ENCODE results near the gene CNN3.
"Not testable (repeated sequence)": the region's sequence is repeated elsewhere in the genome, so short reads cannot be mapped to it uniquely, and the experiment has no call there.

The CNN3 gene

DNA sequence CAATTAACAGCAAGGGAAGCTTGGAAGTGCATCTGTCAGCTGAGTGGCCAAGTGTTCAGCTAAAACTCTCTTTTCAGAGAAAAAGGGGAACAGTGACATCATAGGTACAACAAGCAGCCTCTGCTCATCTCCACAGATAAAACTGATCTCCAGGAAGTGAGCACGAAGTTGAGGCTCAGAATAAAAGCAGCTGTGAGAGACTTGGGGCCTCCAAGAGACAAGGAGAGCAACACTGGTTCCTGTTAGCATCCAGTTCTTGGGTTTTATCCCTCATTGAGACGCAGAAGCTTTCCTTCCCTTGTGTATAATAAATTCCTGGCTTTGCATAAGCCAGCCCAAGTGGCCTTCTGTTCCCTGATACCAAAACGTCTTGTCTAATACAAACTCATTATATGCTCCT, 20.0 kb upstream of the CNN3 start:
- H3K79me2 ChIP-seq (ENCODE audit: control insufficient read depth, insufficient read depth, low read length): no peaks in the 10 kb centered on the region
- no peak overlapping the region for H3K56ac ChIP-seq (ENCODE audit: low read length)
- no peak overlapping the region for H3K4me3 ChIP-seq (ENCODE audit: low read length)
- H4K5ac ChIP-seq (ENCODE audit: low read length): no peak overlapping the region
- H3K9ac ChIP-seq (ENCODE audit: low read length): no peak overlapping the region
- H3K4me1 ChIP-seq (ENCODE audit: control insufficient read depth, low read depth, low read length): no peaks in the 10 kb centered on the region
- H3K23ac ChIP-seq (ENCODE audit: low read length): no peak overlapping the region
- H2BK5ac ChIP-seq (ENCODE audit: low read length): no peak overlapping the region
- H2BK15ac ChIP-seq (replicated peaks; ENCODE audit: low read depth): no peak overlapping the region
- H3K36me3 ChIP-seq (ENCODE audit: control insufficient read depth, insufficient read depth, low read length): no peaks in the 10 kb centered on the region
- H2AK5ac ChIP-seq (ENCODE audit: low read length): no peak overlapping the region
- H3K4ac ChIP-seq (ENCODE audit: low read depth, low read length): no peak overlapping the region
- no peak overlapping the region for H3K27ac ChIP-seq (ENCODE audit: low read depth, low read length)
- DNase-seq: no peak
- no peak overlapping the region for H3K18ac ChIP-seq (ENCODE audit: low read length)
- H4K8ac ChIP-seq (ENCODE audit: low read depth, low read length): no peak overlapping the region
- H3K4me2 ChIP-seq (ENCODE audit: low read length): no peak overlapping the region
- WGBS (ENCODE audit: extremely low coverage, insufficient coverage, low lambda C conversion rate): no CpG with 5 or more reads among the region's 3 CpGs
- no peaks in the 10 kb centered on the region for H3K79me1 ChIP-seq (ENCODE audit: low read length)
- H3K27me3 ChIP-seq (ENCODE audit: insufficient read depth, low read length, poor library complexity): no peaks in the 10 kb centered on the region
- no peak overlapping the region for H2BK120ac ChIP-seq (ENCODE audit: low read depth, low read length)

DNA sequence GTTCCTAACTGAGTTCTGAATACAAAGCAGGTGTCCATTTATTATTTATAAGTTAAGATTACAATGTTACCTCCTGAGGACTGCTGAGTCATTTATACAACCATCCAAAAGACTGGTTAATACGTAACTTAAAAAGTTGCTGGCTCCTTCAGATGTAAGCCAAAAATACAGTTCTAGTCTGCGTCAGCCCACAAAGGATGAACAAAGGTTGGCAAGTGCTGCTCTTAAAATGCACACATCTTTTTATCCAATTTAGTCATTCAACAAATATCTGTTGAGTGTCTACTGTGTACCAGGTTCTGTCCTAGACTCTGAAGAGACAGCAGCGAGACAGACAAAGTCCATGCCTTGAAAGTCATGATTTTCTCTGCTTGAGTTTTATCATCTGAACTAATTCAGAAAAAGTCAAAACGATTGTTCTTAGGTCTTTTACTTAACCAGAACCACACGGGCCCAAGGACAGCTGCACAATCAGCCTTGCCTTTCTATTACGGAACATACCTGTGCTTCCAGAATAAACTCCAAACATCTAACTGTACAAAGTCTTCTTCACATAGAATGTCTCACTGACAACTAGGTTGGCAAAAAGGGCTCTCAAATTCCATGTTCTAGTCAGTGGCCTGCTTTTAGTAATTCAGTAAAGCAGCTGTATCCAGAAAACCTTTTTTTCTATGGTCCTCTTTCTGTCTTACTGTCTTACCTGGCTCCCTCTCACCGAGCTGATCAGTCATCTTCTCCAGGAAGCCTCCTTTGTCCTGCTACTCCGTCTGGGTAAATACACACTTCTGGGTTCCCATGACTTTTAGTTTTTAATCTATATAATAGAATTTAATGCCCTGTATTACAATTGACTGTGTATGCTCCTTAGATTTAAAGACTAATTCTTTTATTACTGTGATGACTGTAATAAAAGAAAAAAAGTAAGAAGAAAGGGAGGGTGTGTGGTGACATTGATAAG, 15.5 kb upstream of the CNN3 start:
- Histone ChIP-seq H3K4me2 (ENCODE audit: low read length) (no peak overlapping the region), H3K36me3 (ENCODE audit: control insufficient read depth, insufficient read depth, low read length) (no peaks in the 10 kb centered on the region), H3K4me3 (ENCODE audit: low read length) (no peak overlapping the region), H2BK120ac (ENCODE audit: low read depth, low read length) (no peak overlapping the region), H3K79me2 (ENCODE audit: control insufficient read depth, insufficient read depth, low read length) (no peaks in the 10 kb centered on the region), H3K9ac (ENCODE audit: low read length) (no peak overlapping the region), H2BK15ac (replicated peaks; ENCODE audit: low read depth) (no peak overlapping the region), H3K18ac (ENCODE audit: low read length) (no peak overlapping the region), H3K23ac (ENCODE audit: low read length) (no peak overlapping the region), H4K8ac (ENCODE audit: low read depth, low read length) (no peak overlapping the region), H3K79me1 (ENCODE audit: low read length) (no peaks in the 10 kb centered on the region), H3K56ac (ENCODE audit: low read length) (no peak overlapping the region), H2BK5ac (ENCODE audit: low read length) (no peak overlapping the region), H2AK5ac (ENCODE audit: low read length) (no peak overlapping the region), H3K27me3 (ENCODE audit: insufficient read depth, low read length, poor library complexity) (no peaks in the 10 kb centered on the region), H3K4ac (ENCODE audit: low read depth, low read length) (no peak overlapping the region), H4K5ac (ENCODE audit: low read length) (no peak overlapping the region), H3K27ac (ENCODE audit: low read depth, low read length) (no peak overlapping the region), H3K4me1 (ENCODE audit: control insufficient read depth, low read depth, low read length) (no peaks in the 10 kb centered on the region)
- WGBS (ENCODE audit: extremely low coverage, insufficient coverage, low lambda C conversion rate): no CpG with 5 or more reads among the region's 8 CpGs
- DNase-seq: no peak

DNA sequence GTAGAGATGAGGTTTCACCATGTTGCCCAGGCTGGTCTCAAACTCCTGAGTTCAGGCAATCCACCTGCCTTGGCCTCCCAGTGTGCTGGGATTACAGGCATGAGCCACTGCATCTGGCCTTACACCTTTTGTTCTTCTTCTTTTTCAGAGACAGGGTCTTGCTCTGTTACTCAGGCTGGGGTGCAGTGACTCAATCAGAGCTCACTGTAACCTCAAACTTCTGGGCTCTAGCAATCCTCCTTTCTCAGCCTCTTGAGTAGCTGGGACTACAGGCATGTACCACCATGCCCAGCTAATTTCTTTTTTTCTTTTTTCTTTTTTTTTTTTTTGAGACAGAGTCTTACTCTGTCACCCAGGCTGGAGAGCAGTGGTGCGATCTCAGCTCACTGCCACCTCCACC, 14.6 kb upstream of the CNN3 start:
- not testable (repeated sequence) for H3K4me2 ChIP-seq (ENCODE audit: low read length); H3K18ac ChIP-seq (ENCODE audit: low read length); H3K4me1 ChIP-seq (ENCODE audit: control insufficient read depth, low read depth, low read length); H2BK15ac ChIP-seq (replicated peaks; ENCODE audit: low read depth); H2BK120ac ChIP-seq (ENCODE audit: low read depth, low read length); H2BK5ac ChIP-seq (ENCODE audit: low read length); H4K8ac ChIP-seq (ENCODE audit: low read depth, low read length); DNase-seq; H3K4me3 ChIP-seq (ENCODE audit: low read length); H3K27me3 ChIP-seq (ENCODE audit: insufficient read depth, low read length, poor library complexity); H3K79me1 ChIP-seq (ENCODE audit: low read length); H2AK5ac ChIP-seq (ENCODE audit: low read length); H3K56ac ChIP-seq (ENCODE audit: low read length); H3K23ac ChIP-seq (ENCODE audit: low read length); H3K4ac ChIP-seq (ENCODE audit: low read depth, low read length); H3K9ac ChIP-seq (ENCODE audit: low read length); H3K27ac ChIP-seq (ENCODE audit: low read depth, low read length); H3K36me3 ChIP-seq (ENCODE audit: control insufficient read depth, insufficient read depth, low read length); H3K79me2 ChIP-seq (ENCODE audit: control insufficient read depth, insufficient read depth, low read length); H4K5ac ChIP-seq (ENCODE audit: low read length)
- WGBS (ENCODE audit: extremely low coverage, insufficient coverage, low lambda C conversion rate): no CpG with 5 or more reads among the region's 1 CpG

DNA sequence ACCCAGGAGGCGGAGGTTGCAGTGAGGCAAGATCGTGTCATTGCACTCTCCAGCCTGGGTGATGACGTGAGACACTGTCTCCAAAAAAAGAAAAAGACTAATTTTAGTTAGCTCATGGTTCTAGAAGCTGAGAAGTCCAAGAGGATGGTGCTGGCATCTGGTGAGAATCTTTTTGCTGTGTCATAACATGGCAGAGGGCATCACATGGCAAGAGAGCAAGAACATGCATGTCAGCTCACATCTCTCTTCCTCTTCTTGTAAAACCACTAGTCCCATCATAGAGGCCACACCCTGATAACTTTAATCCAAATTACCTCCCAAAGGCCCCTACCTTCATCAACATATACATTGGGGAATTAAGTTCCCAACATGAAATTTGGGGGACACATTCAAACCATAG, 13.8 kb upstream of the CNN3 start:
- no peak overlapping the region for H2BK120ac ChIP-seq (ENCODE audit: low read depth, low read length)
- no peak overlapping the region for H3K4me2 ChIP-seq (ENCODE audit: low read length)
- no CpG with 5 or more reads among the region's 3 CpGs for WGBS (ENCODE audit: extremely low coverage, insufficient coverage, low lambda C conversion rate)
- no peak overlapping the region for H2BK5ac ChIP-seq (ENCODE audit: low read length)
- no peak overlapping the region for H2BK15ac ChIP-seq (replicated peaks; ENCODE audit: low read depth)
- H3K4me3 ChIP-seq (ENCODE audit: low read length): no peak overlapping the region
- H3K27me3 ChIP-seq (ENCODE audit: insufficient read depth, low read length, poor library complexity): no peaks in the 10 kb centered on the region
- no peak overlapping the region for H4K8ac ChIP-seq (ENCODE audit: low read depth, low read length)
- no peaks in the 10 kb centered on the region for H3K36me3 ChIP-seq (ENCODE audit: control insufficient read depth, insufficient read depth, low read length)
- H3K79me1 ChIP-seq (ENCODE audit: low read length): no peaks in the 10 kb centered on the region
- no peak overlapping the region for H3K4ac ChIP-seq (ENCODE audit: low read depth, low read length)
- DNase-seq: no peak
- H3K79me2 ChIP-seq (ENCODE audit: control insufficient read depth, insufficient read depth, low read length): no peaks in the 10 kb centered on the region
- H3K56ac ChIP-seq (ENCODE audit: low read length): no peak overlapping the region
- no peak overlapping the region for H2AK5ac ChIP-seq (ENCODE audit: low read length)
- no peak overlapping the region for H4K5ac ChIP-seq (ENCODE audit: low read length)
- H3K18ac ChIP-seq (ENCODE audit: low read length): no peak overlapping the region
- peaks cover 2% of the 10 kb centered on the region for H3K4me1 ChIP-seq (ENCODE audit: control insufficient read depth, low read depth, low read length)
- H3K27ac ChIP-seq (ENCODE audit: low read depth, low read length): no peak overlapping the region
- no peak overlapping the region for H3K9ac ChIP-seq (ENCODE audit: low read length)
- H3K23ac ChIP-seq (ENCODE audit: low read length): no peak overlapping the region

DNA sequence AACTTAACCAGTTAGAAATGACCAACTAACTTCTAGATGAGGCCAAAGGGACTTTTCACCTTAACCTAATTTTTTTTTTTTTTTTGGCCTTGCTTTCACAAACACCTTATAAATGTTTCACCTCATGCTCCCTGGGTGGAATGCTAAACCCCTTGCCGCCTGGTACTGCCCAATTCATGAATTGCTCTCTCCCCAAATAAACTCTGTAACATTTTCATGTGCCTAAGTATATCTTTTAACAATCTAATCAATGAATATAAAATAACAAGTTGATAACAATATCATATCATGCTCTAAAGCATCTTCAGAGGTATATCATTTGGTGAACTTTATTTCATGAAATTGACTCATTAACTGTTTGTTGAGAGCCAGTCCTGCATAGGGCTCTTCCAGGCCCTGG, 10.9 kb upstream of the CNN3 start:
- Histone ChIP-seq H3K36me3 (ENCODE audit: control insufficient read depth, insufficient read depth, low read length) (no peaks in the 10 kb centered on the region), H3K9ac (ENCODE audit: low read length) (no peak overlapping the region), H3K18ac (ENCODE audit: low read length) (no peak overlapping the region), H3K27me3 (ENCODE audit: insufficient read depth, low read length, poor library complexity) (no peaks in the 10 kb centered on the region), H3K23ac (ENCODE audit: low read length) (no peak overlapping the region), H4K8ac (ENCODE audit: low read depth, low read length) (no peak overlapping the region), H3K56ac (ENCODE audit: low read length) (no peak overlapping the region), H3K79me1 (ENCODE audit: low read length) (no peaks in the 10 kb centered on the region), H2AK5ac (ENCODE audit: low read length) (no peak overlapping the region), H3K4me1 (ENCODE audit: control insufficient read depth, low read depth, low read length) (peaks cover 2% of the 10 kb centered on the region), H3K27ac (ENCODE audit: low read depth, low read length) (no peak overlapping the region), H3K4me2 (ENCODE audit: low read length) (no peak overlapping the region), H4K5ac (ENCODE audit: low read length) (no peak overlapping the region), H2BK120ac (ENCODE audit: low read depth, low read length) (no peak overlapping the region), H3K79me2 (ENCODE audit: control insufficient read depth, insufficient read depth, low read length) (no peaks in the 10 kb centered on the region), H2BK15ac (replicated peaks; ENCODE audit: low read depth) (no peak overlapping the region), H2BK5ac (ENCODE audit: low read length) (no peak overlapping the region), H3K4ac (ENCODE audit: low read depth, low read length) (no peak overlapping the region), H3K4me3 (ENCODE audit: low read length) (no peak overlapping the region)
- DNase-seq: no peak
- no CpG with 5 or more reads among the region's 1 CpG for WGBS (ENCODE audit: extremely low coverage, insufficient coverage, low lambda C conversion rate)
